Suppressor macrophage treated with lipopolysaccharide for 4 hours (primary cell): ENCODE data around the gene MAL.

ENCODE experiments used
- DNase-seq: peaks from one replicate; pipeline ENCODE4 v3.0.0-alpha.2; 2020

MAL gene

GRCh38 chr2:95017071-95017501 lies 8.4 kb upstream of the MAL start:
- DNase-seq: no peak

GRCh38 chr2:95017836-95018235 lies 7.7 kb upstream of the MAL start:
- DNase-seq: no peak

- DNase-seq: no peak
Observed at GRCh38 chr2:95018301-95018700, 7.2 kb upstream of the MAL start.

- no peak for DNase-seq
Observed at GRCh38 chr2:95018861-95019550, 6.5 kb upstream of the MAL start.

- DNase-seq: no peak
Observed at GRCh38 chr2:95019572-95019971, 5.9 kb upstream of the MAL start.

- DNase-seq: no peak
Observed at GRCh38 chr2:95020275-95021022, 5.1 kb upstream of the MAL start.

GRCh38 chr2:95021023-95021416 lies 4.5 kb upstream of the MAL start:
- DNase-seq: no peak

GRCh38 chr2:95021847-95022246 lies 3.7 kb upstream of the MAL start:
- DNase-seq: no peak

GRCh38 chr2:95022309-95023221 lies 2.9 kb upstream of the MAL start:
- DNase-seq: peak; percentile 67

- no peak for DNase-seq
Observed at GRCh38 chr2:95023222-95023597, 2.3 kb upstream of the MAL start.

GRCh38 chr2:95024371-95024770 lies 1.1 kb upstream of the MAL start:
- no peak for DNase-seq

- DNase-seq: no peak
Observed at GRCh38 chr2:95024960-95025405, 525 bp upstream of the MAL start.

- DNase-seq: no peak
Observed at GRCh38 chr2:95026471-95027368, 1.2 kb downstream of the MAL start.

- DNase-seq: no peak
Observed at GRCh38 chr2:95027369-95027720, 1.8 kb downstream of the MAL start.

GRCh38 chr2:95029898-95030341 lies 4.4 kb downstream of the MAL start:
- no peak for DNase-seq

- DNase-seq: no peak
Observed at GRCh38 chr2:95030496-95030895, 5.0 kb downstream of the MAL start.

- DNase-seq: no peak
Observed at GRCh38 chr2:95031076-95031725, 5.7 kb downstream of the MAL start.

- DNase-seq: no peak
Observed at GRCh38 chr2:95031726-95032116, 6.2 kb downstream of the MAL start.

GRCh38 chr2:95032341-95032740 lies 6.8 kb downstream of the MAL start:
- DNase-seq: no peak

GRCh38 chr2:95032868-95033603 lies 7.5 kb downstream of the MAL start:
- DNase-seq: no peak

- DNase-seq: no peak
Observed at GRCh38 chr2:95034221-95034620, 8.7 kb downstream of the MAL start.
